ENCODE results near the gene TRAPPC10. TPM values are rescaled to one million over a fixed set of nuclear protein-coding genes. Genes with fewer than 3 reads are reported as not detected.

The TRAPPC10 gene
- total RNA-seq, 2 donors from 2014 or later, result 14.4 to 38.9 TPM

DNA sequence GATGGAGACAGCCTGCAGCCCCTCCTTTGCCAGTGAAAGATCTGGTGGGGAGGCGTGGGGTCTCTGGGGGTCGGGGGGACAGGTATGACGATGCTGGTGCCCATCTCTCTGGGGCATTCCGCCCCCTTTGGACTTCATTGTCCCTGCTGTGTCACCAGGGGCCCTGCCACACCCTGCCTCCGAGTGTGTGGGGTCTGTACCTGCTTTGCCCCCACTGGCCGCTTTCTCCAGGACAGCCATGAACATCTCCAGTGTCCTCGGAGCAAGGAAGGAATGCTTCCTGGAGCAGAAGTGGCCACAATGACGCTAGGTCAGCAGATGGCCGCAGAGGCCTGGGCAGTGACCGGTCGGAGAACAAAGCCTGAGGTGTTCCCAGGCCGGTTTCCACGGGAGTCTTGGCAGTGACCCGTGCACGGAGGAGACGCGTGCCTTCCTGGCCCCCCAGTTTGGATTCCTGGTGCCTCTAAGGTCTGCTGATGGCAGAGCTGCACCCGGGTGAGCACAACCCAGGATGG, 18.6 kb upstream of the TRAPPC10 start:
- Histone ChIP-seq H3K4me3 (no peak overlapping the region), H3K27ac (no peak overlapping the region), H3K9me3 (no peaks in the 10 kb centered on the region), H3K36me3 (no peaks in the 10 kb centered on the region), H3K27me3 (replicated peaks; ENCODE audit: insufficient read depth) (no peaks in the 10 kb centered on the region), H3K4me1 (replicated peaks) (no peaks in the 10 kb centered on the region)
- TF ChIP-seq CTCF (IDR thresholded peaks at IDR 0.05), result no peak
- TF ChIP-seq POLR2AphosphoS5 (IDR thresholded peaks at IDR 0.05), result no peak
- no peak for TF ChIP-seq POLR2A (IDR thresholded peaks at IDR 0.05)
- 81% methylated on average over 18 of the region's 18 CpGs for WGBS
- no peak for DNase-seq (ENCODE audit: low spot score)
- intact Hi-C loops (cut with DNase I), result no loop called here

DNA sequence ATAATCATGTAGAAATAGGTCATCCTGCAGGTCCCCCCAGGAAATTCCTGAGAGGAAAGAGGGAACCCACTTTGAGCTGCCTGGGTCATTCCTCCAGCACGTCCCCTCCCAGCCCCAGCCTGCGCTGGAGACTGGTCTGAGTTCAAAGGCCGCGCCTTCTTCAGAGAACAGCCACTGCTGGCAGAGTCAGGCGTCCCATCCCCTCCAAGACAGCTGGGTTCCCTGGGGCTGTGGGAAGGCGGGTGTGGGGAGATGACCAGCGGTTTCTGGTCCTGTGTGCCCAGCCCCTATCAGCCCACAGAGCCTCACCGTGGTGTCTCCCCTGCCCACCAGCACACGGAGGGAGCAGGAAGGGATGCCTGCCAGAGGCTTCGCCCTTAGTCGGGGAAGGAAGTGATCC, 18.0 kb upstream of the TRAPPC10 start:
- no peaks in the 10 kb centered on the region for H3K36me3 ChIP-seq
- no peaks in the 10 kb centered on the region for H3K27me3 ChIP-seq (replicated peaks; ENCODE audit: insufficient read depth)
- no peak for TF ChIP-seq POLR2AphosphoS5 (IDR thresholded peaks at IDR 0.05)
- TF ChIP-seq CTCF (IDR thresholded peaks at IDR 0.05), result no peak
- no peak for TF ChIP-seq POLR2A (IDR thresholded peaks at IDR 0.05)
- no peak overlapping the region for H3K4me3 ChIP-seq
- intact Hi-C loops (cut with DNase I), result no loop called here
- H3K27ac ChIP-seq, result no peak overlapping the region
- H3K4me1 ChIP-seq (replicated peaks), result no peaks in the 10 kb centered on the region
- 77% methylated on average over 11 of the region's 11 CpGs for WGBS
- DNase-seq (ENCODE audit: low spot score), result no peak
- no peaks in the 10 kb centered on the region for H3K9me3 ChIP-seq

- TF ChIP-seq POLR2A (IDR thresholded peaks at IDR 0.05) (no peak), CTCF (IDR thresholded peaks at IDR 0.05) (no peak), POLR2AphosphoS5 (IDR thresholded peaks at IDR 0.05) (no peak)
- Histone ChIP-seq H3K27ac (no peak overlapping the region), H3K36me3 (no peaks in the 10 kb centered on the region), H3K4me1 (replicated peaks) (no peaks in the 10 kb centered on the region), H3K9me3 (no peaks in the 10 kb centered on the region), H3K4me3 (no peak overlapping the region), H3K27me3 (replicated peaks; ENCODE audit: insufficient read depth) (no peaks in the 10 kb centered on the region)
- DNase-seq (ENCODE audit: low spot score), result no peak
- 97% methylated on average over 9 of the region's 9 CpGs for WGBS
- intact Hi-C loops (cut with DNase I), result no loop called here
These were observed 17.5 kb upstream of the TRAPPC10 start for GRCh38 chr21:43994646-43995045.

DNA sequence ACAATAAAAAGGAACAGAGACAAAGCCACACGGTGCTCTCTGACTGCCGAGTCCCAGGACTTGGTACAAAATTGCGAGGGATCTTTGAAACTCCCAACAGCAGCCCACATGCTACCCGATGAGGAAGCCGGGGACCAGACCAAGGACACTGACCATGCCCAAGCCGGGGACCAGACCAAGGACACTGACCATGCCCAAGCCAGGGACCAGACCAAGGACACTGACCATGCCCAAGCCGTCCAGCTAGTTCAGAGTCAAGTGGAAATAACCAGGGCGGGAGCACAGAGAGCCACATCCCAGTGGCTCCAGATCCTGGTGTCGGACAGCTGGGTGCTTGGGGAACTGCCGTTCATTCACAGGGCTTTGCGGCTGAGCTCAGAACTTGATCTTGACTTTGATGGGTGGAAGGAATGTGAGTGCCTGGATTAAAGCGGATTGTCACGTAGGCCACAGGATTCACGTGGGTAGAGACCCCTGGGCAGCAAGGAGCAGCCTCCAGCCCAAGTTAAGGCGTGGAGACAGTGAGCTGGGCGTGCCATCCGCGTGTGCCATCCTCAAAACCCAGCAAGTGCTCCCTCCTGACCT, 16.5 kb upstream of the TRAPPC10 start:
- H3K36me3 ChIP-seq, result no peaks in the 10 kb centered on the region
- no peaks in the 10 kb centered on the region for H3K4me1 ChIP-seq (replicated peaks)
- intact Hi-C loops (cut with DNase I), result no loop called here
- DNase-seq (ENCODE audit: low spot score), result no peak
- TF ChIP-seq CTCF (IDR thresholded peaks at IDR 0.05), result no peak
- TF ChIP-seq POLR2AphosphoS5 (IDR thresholded peaks at IDR 0.05), result no peak
- 93% methylated on average over 18 of the region's 18 CpGs for WGBS
- H3K27ac ChIP-seq, result no peak overlapping the region
- no peak overlapping the region for H3K4me3 ChIP-seq
- no peaks in the 10 kb centered on the region for H3K9me3 ChIP-seq
- no peaks in the 10 kb centered on the region for H3K27me3 ChIP-seq (replicated peaks; ENCODE audit: insufficient read depth)
